ENCODE data around the gene CMTM2. TPM values are rescaled to one million over a fixed set of nuclear protein-coding genes. Genes with fewer than 3 reads are reported as not detected.

Gene CMTM2
- polyA plus RNA-seq, 1 donor from 2014 or later: 0.25 TPM

DNA sequence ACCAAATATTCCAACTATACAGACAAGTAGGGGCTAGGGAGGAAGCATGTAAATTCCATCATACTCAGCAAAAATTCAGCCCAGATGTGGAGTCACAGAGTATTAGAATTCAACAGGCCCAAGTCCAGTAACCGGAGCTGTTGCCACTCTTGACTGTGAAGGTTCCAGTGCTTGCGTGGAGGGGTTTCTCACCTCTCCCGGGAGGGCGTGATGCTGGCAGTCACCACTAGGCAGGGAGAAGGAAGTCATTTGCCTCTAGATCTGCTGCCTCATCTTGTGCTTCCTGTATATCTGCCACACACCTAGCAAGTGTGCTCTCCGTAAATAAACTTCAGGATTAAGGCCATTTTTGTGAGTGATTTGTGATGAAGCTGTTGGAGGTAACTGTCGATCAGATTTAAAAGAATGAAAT is 27.9 kb upstream of the CMTM2 start:
- TF ChIP-seq, protein P1, sequence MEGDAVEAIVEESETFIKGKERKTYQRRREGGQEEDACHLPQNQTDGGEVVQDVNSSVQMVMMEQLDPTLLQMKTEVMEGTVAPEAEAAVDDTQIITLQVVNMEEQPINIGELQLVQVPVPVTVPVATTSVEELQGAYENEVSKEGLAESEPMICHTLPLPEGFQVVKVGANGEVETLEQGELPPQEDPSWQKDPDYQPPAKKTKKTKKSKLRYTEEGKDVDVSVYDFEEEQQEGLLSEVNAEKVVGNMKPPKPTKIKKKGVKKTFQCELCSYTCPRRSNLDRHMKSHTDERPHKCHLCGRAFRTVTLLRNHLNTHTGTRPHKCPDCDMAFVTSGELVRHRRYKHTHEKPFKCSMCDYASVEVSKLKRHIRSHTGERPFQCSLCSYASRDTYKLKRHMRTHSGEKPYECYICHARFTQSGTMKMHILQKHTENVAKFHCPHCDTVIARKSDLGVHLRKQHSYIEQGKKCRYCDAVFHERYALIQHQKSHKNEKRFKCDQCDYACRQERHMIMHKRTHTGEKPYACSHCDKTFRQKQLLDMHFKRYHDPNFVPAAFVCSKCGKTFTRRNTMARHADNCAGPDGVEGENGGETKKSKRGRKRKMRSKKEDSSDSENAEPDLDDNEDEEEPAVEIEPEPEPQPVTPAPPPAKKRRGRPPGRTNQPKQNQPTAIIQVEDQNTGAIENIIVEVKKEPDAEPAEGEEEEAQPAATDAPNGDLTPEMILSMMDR (IDR thresholded peaks at IDR 0.05; ENCODE audit: poor library complexity, severe bottlenecking): no peak
- TF ChIP-seq EP300 (conservative IDR thresholded peaks at IDR 0.05; ENCODE audit: poor library complexity, severe bottlenecking) (no peak), MXI1 (conservative IDR thresholded peaks at IDR 0.05; ENCODE audit: poor library complexity, severe bottlenecking) (no peak), SMC3 (conservative IDR thresholded peaks at IDR 0.05; ENCODE audit: poor library complexity) (no peak), EZH2 (IDR thresholded peaks at IDR 0.05; ENCODE audit: borderline replicate concordance, insufficient read depth, low read length, poor library complexity, severe bottlenecking) (no peak), POLR2AphosphoS5 (IDR thresholded peaks at IDR 0.05) (no peak)
- TF ChIP-seq, protein P2, sequence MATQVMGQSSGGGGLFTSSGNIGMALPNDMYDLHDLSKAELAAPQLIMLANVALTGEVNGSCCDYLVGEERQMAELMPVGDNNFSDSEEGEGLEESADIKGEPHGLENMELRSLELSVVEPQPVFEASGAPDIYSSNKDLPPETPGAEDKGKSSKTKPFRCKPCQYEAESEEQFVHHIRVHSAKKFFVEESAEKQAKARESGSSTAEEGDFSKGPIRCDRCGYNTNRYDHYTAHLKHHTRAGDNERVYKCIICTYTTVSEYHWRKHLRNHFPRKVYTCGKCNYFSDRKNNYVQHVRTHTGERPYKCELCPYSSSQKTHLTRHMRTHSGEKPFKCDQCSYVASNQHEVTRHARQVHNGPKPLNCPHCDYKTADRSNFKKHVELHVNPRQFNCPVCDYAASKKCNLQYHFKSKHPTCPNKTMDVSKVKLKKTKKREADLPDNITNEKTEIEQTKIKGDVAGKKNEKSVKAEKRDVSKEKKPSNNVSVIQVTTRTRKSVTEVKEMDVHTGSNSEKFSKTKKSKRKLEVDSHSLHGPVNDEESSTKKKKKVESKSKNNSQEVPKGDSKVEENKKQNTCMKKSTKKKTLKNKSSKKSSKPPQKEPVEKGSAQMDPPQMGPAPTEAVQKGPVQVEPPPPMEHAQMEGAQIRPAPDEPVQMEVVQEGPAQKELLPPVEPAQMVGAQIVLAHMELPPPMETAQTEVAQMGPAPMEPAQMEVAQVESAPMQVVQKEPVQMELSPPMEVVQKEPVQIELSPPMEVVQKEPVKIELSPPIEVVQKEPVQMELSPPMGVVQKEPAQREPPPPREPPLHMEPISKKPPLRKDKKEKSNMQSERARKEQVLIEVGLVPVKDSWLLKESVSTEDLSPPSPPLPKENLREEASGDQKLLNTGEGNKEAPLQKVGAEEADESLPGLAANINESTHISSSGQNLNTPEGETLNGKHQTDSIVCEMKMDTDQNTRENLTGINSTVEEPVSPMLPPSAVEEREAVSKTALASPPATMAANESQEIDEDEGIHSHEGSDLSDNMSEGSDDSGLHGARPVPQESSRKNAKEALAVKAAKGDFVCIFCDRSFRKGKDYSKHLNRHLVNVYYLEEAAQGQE (IDR thresholded peaks at IDR 0.05; ENCODE audit: borderline replicate concordance): no peak
- Histone ChIP-seq H2AFZ (ENCODE audit: low read depth, low read length) (no peak overlapping the region), H3K9ac (ENCODE audit: low read length) (no peak overlapping the region), H3K79me2 (replicated peaks; ENCODE audit: insufficient read depth, low read length) (no peaks in the 10 kb centered on the region), H3K36me3 (ENCODE audit: insufficient read depth, low read length) (no peaks in the 10 kb centered on the region), H3K27me3 (ENCODE audit: insufficient read depth, low read depth, low read length) (no peaks in the 10 kb centered on the region), H3F3A (ENCODE audit: insufficient read depth, low read length, poor library complexity, severe bottlenecking) (no peaks in the 10 kb centered on the region), H3K9me2 (ENCODE audit: insufficient read depth, low read length) (no peaks in the 10 kb centered on the region), H3K27ac (ENCODE audit: low read length) (no peak overlapping the region), H3K4me2 (ENCODE audit: low read length) (no peak overlapping the region), H4K20me1 (ENCODE audit: insufficient read depth) (no peaks in the 10 kb centered on the region), H3K4me3 (ENCODE audit: low read length) (no peak overlapping the region), H3K9me3 (ENCODE audit: low read length) (no peaks in the 10 kb centered on the region)

DNA sequence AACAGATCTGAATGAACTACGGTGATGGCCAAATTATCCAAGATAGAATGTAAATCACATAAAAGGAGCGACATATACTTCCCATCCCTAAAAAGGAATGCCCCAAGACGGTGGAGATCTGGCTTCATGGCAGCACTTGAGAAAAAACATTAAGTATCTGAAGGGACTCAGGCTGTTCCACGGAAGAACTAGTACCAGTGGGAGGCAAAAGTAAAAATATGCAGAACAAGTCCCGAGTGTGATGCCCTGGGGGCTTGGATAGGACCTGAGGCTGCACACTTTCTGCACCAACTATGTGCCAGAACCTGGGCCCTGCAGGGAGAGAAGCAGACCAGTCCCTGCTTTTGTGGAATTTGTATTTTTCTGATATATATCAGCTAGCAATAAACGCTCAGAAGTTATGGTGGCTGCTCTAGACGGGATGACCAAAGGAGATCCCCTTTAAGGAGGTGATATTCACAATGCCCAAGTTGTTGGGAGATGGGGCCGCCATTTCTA is 27.4 kb upstream of the CMTM2 start:
- peak overlapping the region; percentile 54 for H2AFZ ChIP-seq (ENCODE audit: low read depth, low read length)
- H3F3A ChIP-seq (ENCODE audit: insufficient read depth, low read length, poor library complexity, severe bottlenecking): no peaks in the 10 kb centered on the region
- peak overlapping the region; percentile 56 for H3K4me2 ChIP-seq (ENCODE audit: low read length)
- no peaks in the 10 kb centered on the region for H3K27me3 ChIP-seq (ENCODE audit: insufficient read depth, low read depth, low read length)
- peak overlapping the region; percentile 72 for H3K27ac ChIP-seq (ENCODE audit: low read length)
- TF ChIP-seq EZH2 (IDR thresholded peaks at IDR 0.05; ENCODE audit: borderline replicate concordance, insufficient read depth, low read length, poor library complexity, severe bottlenecking) (no peak), RAD21 (conservative IDR thresholded peaks at IDR 0.05) (no peak), EP300 (conservative IDR thresholded peaks at IDR 0.05; ENCODE audit: poor library complexity, severe bottlenecking) (no peak), POLR2AphosphoS5 (IDR thresholded peaks at IDR 0.05) (no peak), TAF1 (IDR thresholded peaks at IDR 0.05; ENCODE audit: low read depth) (no peak), MXI1 (conservative IDR thresholded peaks at IDR 0.05; ENCODE audit: poor library complexity, severe bottlenecking) (no peak), SMC3 (conservative IDR thresholded peaks at IDR 0.05; ENCODE audit: poor library complexity) (no peak)
- TF ChIP-seq, protein P1 (IDR thresholded peaks at IDR 0.05; ENCODE audit: poor library complexity, severe bottlenecking): no peak
- TF ChIP-seq, protein P2 (IDR thresholded peaks at IDR 0.05; ENCODE audit: borderline replicate concordance): no peak
- H3K9ac ChIP-seq (ENCODE audit: low read length): peak overlapping the region; percentile 71
- no peaks in the 10 kb centered on the region for H3K79me2 ChIP-seq (replicated peaks; ENCODE audit: insufficient read depth, low read length)
- no peaks in the 10 kb centered on the region for H3K36me3 ChIP-seq (ENCODE audit: insufficient read depth, low read length)
- peak overlapping the region; percentile 71 for H3K4me3 ChIP-seq (ENCODE audit: low read length)
- H3K9me3 ChIP-seq (ENCODE audit: low read length): no peaks in the 10 kb centered on the region
- H3K9me2 ChIP-seq (ENCODE audit: insufficient read depth, low read length): no peaks in the 10 kb centered on the region
- H4K20me1 ChIP-seq (ENCODE audit: insufficient read depth): no peaks in the 10 kb centered on the region
